ENCODE data around the gene FADS2. TPM values are rescaled to one million over a fixed set of nuclear protein-coding genes. Genes with fewer than 3 reads are reported as not detected.
A peak's percentile ranks its signal among the peaks of the same experiment; 100 is the strongest.

Gene FADS2
- total and polyA plus RNA-seq, 5 donors from 2014 or later = 0.23 to 19.7 (median 7.1) TPM; not detected in 1

GRCh38 chr11:61905801-61906521 lies 77.9 kb downstream of the FADS2 start:
- Mint-ChIP-seq H3K36me3 (no peaks in the 10 kb centered on the region), H3K9me3 (no peaks in the 10 kb centered on the region), H3K4me3 (no peak overlapping the region), H3K27me3 (no peaks in the 10 kb centered on the region), H3K4me1 (peaks cover 0 to 3% (median 0%) of the 10 kb centered on the region in 4 donors), H3K27ac (no peak overlapping the region)
- ATAC-seq (ENCODE audit: low read depth in 2 of 2) = no peak
- H3K27ac ChIP-seq (ENCODE audit: insufficient read depth, low read length, poor library complexity, severe bottlenecking) = no peak overlapping the region
- H3K27me3 ChIP-seq (ENCODE audit: control insufficient read depth, insufficient read depth, low read length) = no peaks in the 10 kb centered on the region
- no peaks in the 10 kb centered on the region for H3K4me1 ChIP-seq (ENCODE audit: control insufficient read depth, insufficient read depth, low read length, poor library complexity, severe bottlenecking)
- DNase-seq = no peak
- H3K4me3 ChIP-seq (ENCODE audit: low read depth, low read length) = no peak overlapping the region
- H3K9me3 ChIP-seq (ENCODE audit: control insufficient read depth in 2 of 2, low read length in 2 of 2) = no peaks in the 10 kb centered on the region
- H3K36me3 ChIP-seq (ENCODE audit: control insufficient read depth, insufficient read depth, low read length) = no peaks in the 10 kb centered on the region

DNA sequence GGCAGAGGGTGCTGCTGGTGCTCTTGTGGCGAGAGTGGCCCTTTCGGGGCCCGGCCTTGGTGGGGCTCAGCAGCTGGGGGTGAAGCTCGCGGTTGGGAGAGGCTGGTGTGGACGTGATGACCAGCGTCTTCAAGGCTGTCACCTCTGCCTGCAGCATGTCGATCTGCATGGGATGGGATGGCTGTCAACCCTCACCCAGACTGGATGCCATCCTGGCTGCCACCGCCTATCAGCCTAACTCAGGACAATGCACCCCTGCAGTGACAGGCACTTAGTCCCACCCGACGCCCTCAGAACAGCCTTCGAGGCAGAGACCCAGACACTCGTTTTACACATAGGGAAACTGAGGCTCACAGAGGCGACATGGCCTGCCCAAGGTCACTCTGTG lies 78.4 kb downstream of the FADS2 start:
- no peak for ATAC-seq (ENCODE audit: low read depth in 2 of 2)

DNA sequence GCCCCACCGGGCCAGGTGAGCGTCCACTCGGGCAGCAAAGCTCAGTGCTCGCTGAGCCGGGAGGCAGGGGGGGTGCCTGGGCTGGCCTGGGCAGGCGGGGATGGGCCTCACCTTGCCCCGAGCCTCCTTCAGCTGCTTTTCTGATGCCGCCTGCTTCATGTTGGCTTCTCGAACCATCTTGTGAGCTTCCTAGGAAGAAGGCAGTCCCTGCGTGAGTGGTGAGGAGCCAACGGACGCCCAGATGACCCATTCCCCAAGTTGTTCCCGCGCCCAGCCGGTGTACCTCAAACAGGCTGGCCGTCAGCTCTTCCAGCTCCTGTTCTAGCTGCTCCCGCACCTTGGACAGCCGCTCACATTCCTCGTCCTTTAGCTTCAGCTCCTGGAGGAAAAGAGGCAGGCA lies 79.2 kb downstream of the FADS2 start:
- no peaks in the 10 kb centered on the region for H3K27me3 Mint-ChIP-seq
- ATAC-seq (ENCODE audit: low read depth in 2 of 2) = no peak
- H3K9me3 Mint-ChIP-seq = no peaks in the 10 kb centered on the region
- no peak overlapping the region for H3K4me3 Mint-ChIP-seq
- Histone ChIP-seq H3K9me3 (ENCODE audit: control insufficient read depth in 2 of 2, low read length in 2 of 2) (no peaks in the 10 kb centered on the region), H3K4me1 (ENCODE audit: control insufficient read depth, insufficient read depth, low read length, poor library complexity, severe bottlenecking) (no peaks in the 10 kb centered on the region), H3K4me3 (ENCODE audit: low read depth, low read length) (no peak overlapping the region), H3K27me3 (ENCODE audit: control insufficient read depth, insufficient read depth, low read length) (no peaks in the 10 kb centered on the region), H3K27ac (ENCODE audit: insufficient read depth, low read length, poor library complexity, severe bottlenecking) (no peak overlapping the region), H3K36me3 (ENCODE audit: control insufficient read depth, insufficient read depth, low read length) (no peaks in the 10 kb centered on the region)
- H3K4me1 Mint-ChIP-seq = peaks cover 0 to 3% (median 0%) of the 10 kb centered on the region in 4 donors
- H3K27ac Mint-ChIP-seq = no peak overlapping the region
- no peak for DNase-seq
- H3K36me3 Mint-ChIP-seq = no peaks in the 10 kb centered on the region

More for the DNA sequence above, 78.4 kb downstream of the FADS2 start:
- no peak overlapping the region for H3K4me3 ChIP-seq (ENCODE audit: low read depth, low read length)
- no peaks in the 10 kb centered on the region for H3K27me3 ChIP-seq (ENCODE audit: control insufficient read depth, insufficient read depth, low read length)
- no peak for DNase-seq
- Mint-ChIP-seq H3K4me3 (no peak overlapping the region), H3K9me3 (no peaks in the 10 kb centered on the region), H3K4me1 (peaks cover 0 to 3% (median 0%) of the 10 kb centered on the region in 4 donors), H3K27me3 (no peaks in the 10 kb centered on the region), H3K36me3 (no peaks in the 10 kb centered on the region), H3K27ac (no peak overlapping the region)
- no peak overlapping the region for H3K27ac ChIP-seq (ENCODE audit: insufficient read depth, low read length, poor library complexity, severe bottlenecking)
- no peaks in the 10 kb centered on the region for H3K9me3 ChIP-seq (ENCODE audit: control insufficient read depth in 2 of 2, low read length in 2 of 2)
- no peaks in the 10 kb centered on the region for H3K36me3 ChIP-seq (ENCODE audit: control insufficient read depth, insufficient read depth, low read length)
- H3K4me1 ChIP-seq (ENCODE audit: control insufficient read depth, insufficient read depth, low read length, poor library complexity, severe bottlenecking) = no peaks in the 10 kb centered on the region

GRCh38 chr11:61907871-61908729 lies 80.0 kb downstream of the FADS2 start:
- no peaks in the 10 kb centered on the region for H3K4me1 Mint-ChIP-seq
- H3K4me1 ChIP-seq (ENCODE audit: control insufficient read depth, insufficient read depth, low read length, poor library complexity, severe bottlenecking) = no peaks in the 10 kb centered on the region
- no peaks in the 10 kb centered on the region for H3K9me3 ChIP-seq (ENCODE audit: control insufficient read depth in 2 of 2, low read length in 2 of 2)
- peak overlapping the region in 1 of 3 donors; percentile 77 for H3K27ac Mint-ChIP-seq
- ATAC-seq (ENCODE audit: low read depth in 2 of 2) (no peak), DNase-seq (no peak)
- no peaks in the 10 kb centered on the region for H3K27me3 Mint-ChIP-seq
- no peaks in the 10 kb centered on the region for H3K27me3 ChIP-seq (ENCODE audit: control insufficient read depth, insufficient read depth, low read length)
- H3K36me3 Mint-ChIP-seq = no peaks in the 10 kb centered on the region
- H3K9me3 Mint-ChIP-seq = no peaks in the 10 kb centered on the region
- no peak overlapping the region for H3K27ac ChIP-seq (ENCODE audit: insufficient read depth, low read length, poor library complexity, severe bottlenecking)
- H3K4me3 Mint-ChIP-seq = no peak overlapping the region
- no peaks in the 10 kb centered on the region for H3K36me3 ChIP-seq (ENCODE audit: control insufficient read depth, insufficient read depth, low read length)
- no peak overlapping the region for H3K4me3 ChIP-seq (ENCODE audit: low read depth, low read length)

GRCh38 chr11:61908730-61909316 lies 80.7 kb downstream of the FADS2 start:
- Mint-ChIP-seq H3K36me3 (no peaks in the 10 kb centered on the region), H3K4me3 (no peak overlapping the region), H3K27me3 (no peaks in the 10 kb centered on the region), H3K9me3 (no peaks in the 10 kb centered on the region), H3K4me1 (no peaks in the 10 kb centered on the region), H3K27ac (no peak overlapping the region)
- Histone ChIP-seq H3K36me3 (ENCODE audit: control insufficient read depth, insufficient read depth, low read length) (no peaks in the 10 kb centered on the region), H3K9me3 (ENCODE audit: control insufficient read depth in 2 of 2, low read length in 2 of 2) (no peaks in the 10 kb centered on the region), H3K27ac (ENCODE audit: insufficient read depth, low read length, poor library complexity, severe bottlenecking) (no peak overlapping the region), H3K4me1 (ENCODE audit: control insufficient read depth, insufficient read depth, low read length, poor library complexity, severe bottlenecking) (no peaks in the 10 kb centered on the region), H3K27me3 (ENCODE audit: control insufficient read depth, insufficient read depth, low read length) (no peaks in the 10 kb centered on the region), H3K4me3 (ENCODE audit: low read depth, low read length) (no peak overlapping the region)
- ATAC-seq (ENCODE audit: low read depth in 2 of 2) (no peak), DNase-seq (no peak)

GRCh38 chr11:61910187-61911127 lies 82.4 kb downstream of the FADS2 start:
- no peak overlapping the region for H3K27ac ChIP-seq (ENCODE audit: insufficient read depth, low read length, poor library complexity, severe bottlenecking)
- Mint-ChIP-seq H3K4me1 (peaks cover 0 to 3% (median 0%) of the 10 kb centered on the region in 4 donors), H3K27me3 (peaks cover 7% of the 10 kb centered on the region), H3K36me3 (no peaks in the 10 kb centered on the region), H3K9me3 (no peaks in the 10 kb centered on the region), H3K4me3 (no peak overlapping the region), H3K27ac (no peak overlapping the region)
- H3K27me3 ChIP-seq (ENCODE audit: control insufficient read depth, insufficient read depth, low read length) = peaks cover 2% of the 10 kb centered on the region
- ATAC-seq (ENCODE audit: low read depth in 2 of 2) (no peak), DNase-seq (no peak)
- H3K4me3 ChIP-seq (ENCODE audit: low read depth, low read length) = no peak overlapping the region
- no peaks in the 10 kb centered on the region for H3K36me3 ChIP-seq (ENCODE audit: control insufficient read depth, insufficient read depth, low read length)
- no peaks in the 10 kb centered on the region for H3K4me1 ChIP-seq (ENCODE audit: control insufficient read depth, insufficient read depth, low read length, poor library complexity, severe bottlenecking)
- H3K9me3 ChIP-seq (ENCODE audit: control insufficient read depth in 2 of 2, low read length in 2 of 2) = no peaks in the 10 kb centered on the region

DNA sequence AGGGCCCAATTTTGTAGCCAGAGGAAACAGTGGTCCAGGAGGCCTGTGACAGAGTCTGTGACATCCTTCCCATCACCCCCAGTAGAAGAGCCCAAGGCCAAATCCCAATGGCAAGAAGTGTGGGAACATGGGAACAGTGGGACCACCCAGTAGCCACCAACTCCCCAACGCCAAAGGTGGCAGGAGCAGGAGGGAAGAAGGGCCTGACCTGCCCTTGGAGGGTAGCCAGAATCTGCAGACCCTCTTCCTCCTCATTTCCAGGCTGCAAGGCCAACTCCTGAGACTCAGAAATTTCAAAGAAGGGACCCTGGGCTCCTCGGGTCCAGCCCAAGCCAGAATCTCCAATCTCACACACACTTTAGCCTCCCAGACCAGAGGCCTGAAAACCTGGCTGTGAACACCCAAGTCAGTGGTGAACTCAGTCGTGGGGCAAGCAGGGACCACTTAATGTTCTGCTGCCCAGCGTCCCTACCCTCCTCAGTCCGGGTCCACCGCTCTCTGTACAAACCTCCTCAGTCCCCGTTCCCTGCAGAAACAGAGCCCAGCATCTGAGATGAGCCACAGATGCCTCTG lies 83.1 kb downstream of the FADS2 start:
- no peaks in the 10 kb centered on the region for H3K4me1 ChIP-seq (ENCODE audit: control insufficient read depth, insufficient read depth, low read length, poor library complexity, severe bottlenecking)
- DNase-seq (no peak), ATAC-seq (ENCODE audit: low read depth in 2 of 2) (no peak)
- no peaks in the 10 kb centered on the region for H3K36me3 ChIP-seq (ENCODE audit: control insufficient read depth, insufficient read depth, low read length)
- H3K27me3 ChIP-seq (ENCODE audit: control insufficient read depth, insufficient read depth, low read length) = peaks cover 3% of the 10 kb centered on the region
- peaks cover 0 to 2% (median 0%) of the 10 kb centered on the region in 7 donors for H3K9me3 Mint-ChIP-seq
- H3K27ac Mint-ChIP-seq = no peak overlapping the region
- no peak overlapping the region for H3K4me3 ChIP-seq (ENCODE audit: low read depth, low read length)
- peaks cover 0 to 3% (median 0%) of the 10 kb centered on the region in 4 donors for H3K4me1 Mint-ChIP-seq
- no peak overlapping the region for H3K27ac ChIP-seq (ENCODE audit: insufficient read depth, low read length, poor library complexity, severe bottlenecking)
- H3K9me3 ChIP-seq (ENCODE audit: control insufficient read depth in 2 of 2, low read length in 2 of 2) = no peaks in the 10 kb centered on the region
- no peak overlapping the region for H3K4me3 Mint-ChIP-seq
- H3K36me3 Mint-ChIP-seq = no peaks in the 10 kb centered on the region
- H3K27me3 Mint-ChIP-seq = peaks cover 13% of the 10 kb centered on the region

Measured in CD4-positive, CD25-positive, alpha-beta regulatory T cell (primary cell).